22Rv1 (cell line): ENCODE results near the gene KLK14.

ENCODE experiments used
- H3K27ac ChIP-seq: fragments of 450-650 bp; 2 replicates; pipeline ENCODE4 v1.5.1; 2017
- CTCF ChIP-seq: fragments of 450-650 bp; IDR thresholded peaks from 2 replicates; pipeline ENCODE4 v1.5.1; 2017; ENCODE audit warnings: mild to moderate bottlenecking
- ZFX ChIP-seq: fragments of 450-650 bp; IDR thresholded peaks from 2 replicates; pipeline ENCODE4 v1.6.1; 2017; ENCODE audit warnings: antibody characterized with exemption, borderline replicate concordance

KLK14 gene

DNA sequence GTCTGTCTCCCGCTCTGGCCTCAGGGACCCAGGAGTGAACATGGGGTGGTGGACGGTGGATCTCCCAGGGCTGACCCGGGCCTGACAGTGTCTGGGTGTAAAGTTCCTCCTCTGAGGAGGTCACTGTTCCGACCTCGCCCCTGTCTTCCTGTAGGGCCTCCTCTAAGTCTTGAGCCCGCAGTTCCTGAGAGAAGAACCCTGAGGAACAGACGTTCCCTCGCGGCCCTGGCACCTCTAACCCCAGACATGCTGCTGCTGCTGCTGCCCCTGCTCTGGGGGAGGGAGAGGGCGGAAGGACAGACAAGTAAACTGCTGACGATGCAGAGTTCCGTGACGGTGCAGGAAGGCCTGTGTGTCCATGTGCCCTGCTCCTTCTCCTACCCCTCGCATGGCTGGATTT, 42.0 kb upstream of the KLK14 start, which contains the start of gene SIGLEC9:
SIGLEC9 (plus strand) TSS at position 178 of the 400 bp plus-strand sequence; CDS start at position 247, 69 bp downstream.
- TF ChIP-seq ZFX (no peak), CTCF (no peak)

GRCh38 chr19:51124216-51124615, 41.5 kb upstream of the KLK14 start:
- no peak for TF ChIP-seq ZFX
- no peak for TF ChIP-seq CTCF
- H3K27ac ChIP-seq: no peak overlapping the region

More for the DNA sequence above, 42.0 kb upstream of the KLK14 start, which contains the start of gene SIGLEC9:
- no peak within 1 kb of the TSS for H3K27ac ChIP-seq

GRCh38 chr19:51123802-51124201, 41.1 kb upstream of the KLK14 start:
- TF ChIP-seq CTCF (no peak), ZFX (no peak)
- no peak overlapping the region for H3K27ac ChIP-seq

DNA sequence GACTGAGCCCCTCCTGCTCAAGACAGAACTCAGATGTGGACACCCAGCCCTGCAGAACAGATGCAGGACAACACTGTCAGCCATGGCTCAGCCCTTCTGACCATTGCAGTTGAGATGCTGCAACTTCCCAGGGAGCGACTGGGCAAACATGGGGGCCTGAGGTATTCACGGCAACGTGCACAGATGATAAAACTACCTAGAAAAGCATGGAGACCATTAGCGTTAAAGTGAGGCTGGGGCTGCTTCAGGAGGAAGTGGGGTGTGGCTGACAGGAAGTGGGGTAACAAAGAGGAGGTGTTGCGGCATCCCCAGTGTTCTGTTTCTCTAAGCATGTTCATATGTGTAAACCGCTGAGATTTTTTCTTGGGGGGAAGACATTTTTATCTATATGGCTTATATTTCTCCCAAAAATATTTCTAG, 40.7 kb upstream of the KLK14 start:
- no peak for TF ChIP-seq CTCF
- TF ChIP-seq ZFX: no peak
- H3K27ac ChIP-seq: no peak overlapping the region

DNA sequence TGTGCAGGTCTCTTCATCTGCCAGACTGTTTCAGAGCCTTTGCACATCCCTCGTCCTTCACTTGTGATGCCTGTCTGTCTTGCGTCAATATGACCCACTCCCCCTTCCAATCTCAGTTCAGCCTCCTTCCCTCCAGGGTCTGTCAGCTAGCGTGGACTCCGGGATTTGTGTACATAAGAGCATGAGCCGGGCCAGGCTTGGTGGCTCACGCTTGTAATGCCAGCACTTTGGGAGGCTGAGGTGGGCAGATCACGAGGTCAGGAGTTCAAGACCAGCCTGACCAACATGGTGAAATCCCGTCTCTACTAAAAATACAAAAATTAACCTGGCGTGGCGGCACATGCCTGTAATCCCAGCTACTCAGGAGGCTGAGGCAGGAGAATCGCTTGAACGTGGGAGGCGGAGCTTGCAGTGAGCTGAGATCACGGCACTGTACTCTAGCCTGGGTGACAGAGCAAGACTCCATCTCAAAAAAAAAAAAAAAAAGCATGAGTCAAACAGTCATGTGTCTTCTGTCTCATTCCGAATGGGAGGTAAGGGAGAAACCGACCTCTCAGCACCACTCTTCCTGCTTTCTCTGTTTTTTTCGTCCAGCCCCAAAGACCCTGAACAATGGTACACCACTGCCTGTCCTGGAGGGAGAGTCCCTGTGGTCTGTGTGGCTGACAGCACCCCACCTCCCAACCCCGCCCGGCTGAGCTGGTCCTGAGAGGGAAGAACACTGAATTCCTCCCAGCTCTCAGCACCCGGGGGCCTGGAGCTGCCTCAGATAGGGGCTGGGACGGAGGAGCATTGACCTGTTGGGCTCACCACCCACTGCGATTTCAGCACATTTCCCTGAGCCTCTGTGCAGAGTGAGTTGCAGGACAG, 39.7 kb upstream of the KLK14 start:
- TF ChIP-seq ZFX (no peak), CTCF (no peak)
- H3K27ac ChIP-seq: no peak overlapping the region

DNA sequence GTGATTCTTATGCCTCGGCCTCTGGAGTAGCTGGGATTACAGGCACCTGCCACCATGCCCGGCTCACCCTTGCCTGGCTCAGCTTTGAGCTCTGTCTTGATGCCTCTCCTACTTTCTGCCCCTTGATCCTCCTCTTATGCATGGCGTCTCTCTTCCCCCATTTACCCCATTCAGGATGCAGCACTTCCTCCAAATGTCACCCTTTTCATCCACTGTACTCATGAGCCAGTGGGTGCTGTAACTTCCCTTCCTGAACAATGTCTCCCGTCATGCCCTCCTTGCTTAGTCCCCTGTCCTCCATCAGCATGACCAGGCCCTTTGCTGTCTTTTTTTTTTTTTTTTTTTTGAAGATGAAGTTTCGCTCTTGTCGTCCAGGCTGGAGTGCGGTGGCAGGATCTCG, 38.6 kb upstream of the KLK14 start:
- no peak overlapping the region for H3K27ac ChIP-seq
- TF ChIP-seq CTCF (no peak), ZFX (no peak)

GRCh38 chr19:51120160-51120559, 37.5 kb upstream of the KLK14 start:
- H3K27ac ChIP-seq: no peak overlapping the region
- TF ChIP-seq ZFX: no peak
- no peak for TF ChIP-seq CTCF
